CD4-positive, alpha-beta T cell treated with Interleukin-17A for 1 hour (primary cell): ENCODE data around the gene MID1.

Source experiments
- DNase-seq: peaks from one replicate; pipeline ENCODE4 v3.0.0-alpha.2; 2020

MID1 gene

GRCh38 chrX:10420134-10420533 lies 200.3 kb downstream of the MID1 start:
- no peak for DNase-seq

GRCh38 chrX:10416424-10416823 lies 204.0 kb downstream of the MID1 start:
- DNase-seq: no peak

GRCh38 chrX:10415306-10416001 lies 204.9 kb downstream of the MID1 start:
- DNase-seq: no peak

- no peak for DNase-seq
Measured at GRCh38 chrX:10414862-10415261, 205.5 kb downstream of the MID1 start.

GRCh38 chrX:10414156-10414824 lies 206.1 kb downstream of the MID1 start:
- no peak for DNase-seq

GRCh38 chrX:10404436-10404835 lies 215.9 kb downstream of the MID1 start:
- DNase-seq: no peak

- no peak for DNase-seq
Measured at GRCh38 chrX:10401239-10401638, 219.1 kb downstream of the MID1 start.

GRCh38 chrX:10399043-10399741 lies 221.2 kb downstream of the MID1 start:
- DNase-seq: no peak

GRCh38 chrX:10398215-10398614 lies 222.2 kb downstream of the MID1 start:
- no peak for DNase-seq

GRCh38 chrX:10397349-10397748 lies 223.0 kb downstream of the MID1 start:
- DNase-seq: no peak

GRCh38 chrX:10395643-10396042 lies 224.7 kb downstream of the MID1 start:
- DNase-seq: no peak
